HepG2 (cell line): ENCODE data around the gene ERP44. TPM values are rescaled to one million over a fixed set of nuclear protein-coding genes. Genes with fewer than 3 reads are reported as not detected.
"Not testable (repeated sequence)": the region's sequence is repeated elsewhere in the genome, so short reads cannot be mapped to it uniquely, and the experiment has no call there.

Source experiments
- ATAC-seq: fragments of 200-7000 bp; cut with Tn5 transposase; 3 replicates; pipeline ENCODE4 v1.9.1; 2020; ENCODE audit warnings: mild to moderate bottlenecking, moderate library complexity
- BruUV-seq: library from RNA; stranded (reverse); fragments of 400-500 nt; replicated peaks from 2 replicates; lab custom pipeline; 2021; lab: Mats Ljungman, UMichigan
- CTCF ChIA-PET: fragments of 300-600 bp; formaldehyde crosslinking; extraction: SDS; loops from one replicate; lab custom pipeline; 2021; ENCODE audit warnings: low total read pairs, inconsistent platforms, low intra/inter-chr PET ratio; lab: Yijun Ruan, JAX
- POLR2A ChIA-PET: fragments of 350-600 bp; sonication (Branson Sonifier 250); formaldehyde crosslinking; loops from one replicate; lab custom pipeline; 2020; ENCODE audit warnings: antibody characterized with exemption, inconsistent platforms; lab: Yijun Ruan, JAX
- DNase-seq: peaks from one replicate; pipeline ENCODE4 v3.0.0-alpha.2; 2015; ENCODE audit warnings: low spot score
- FAIRE-seq: peaks from 3 replicates; lab custom pipeline; 2011; peaks lifted over from hg19 to GRCh38; lab: Jason Lieb, UNC
- H2AFZ ChIP-seq: one replicate; pipeline ENCODE4 v1.6.1; 2011; ENCODE audit warnings: low read length, inconsistent platforms
- H3K27ac ChIP-seq: fragments of 300-600 bp; 3 replicates; pipeline ENCODE4 v1.8.0; 2011; ENCODE audit warnings: mixed run types, mild to moderate bottlenecking, mixed read lengths, low read length, inconsistent platforms; ENCODE audit not compliant: insufficient read depth; ENCODE audit errors: extremely low read length
- H3K27me3 ChIP-seq, 2 experiments: fragments of 200-600 bp in 1 of 2; 2 replicates in 1 of 2; 3 replicates in 1 of 2; pipeline versions ENCODE4 v1.6.0 to v1.8.0; 2011; ENCODE audit warnings: low read length in 2 of 2, mild to moderate bottlenecking in 2 of 2, moderate library complexity in 2 of 2, inconsistent platforms in 1 of 2; ENCODE audit not compliant: insufficient read depth in 2 of 2, control insufficient read depth in 1 of 2
- H3K36me3 ChIP-seq, 2 experiments: fragments of 200-600 bp in 1 of 2; replicated peaks in 1 of 2; 2 replicates in 1 of 2; 3 replicates in 1 of 2; pipeline versions ENCODE4 v1.5.1 to v1.8.0; 2011; ENCODE audit warnings: low read length in 2 of 2, inconsistent platforms in 1 of 2; ENCODE audit not compliant: insufficient read depth in 2 of 2, control insufficient read depth in 1 of 2
- H3K4me1 ChIP-seq: 2 replicates; pipeline ENCODE4 v1.5.1; 2012; ENCODE audit warnings: low read length, inconsistent platforms; ENCODE audit not compliant: insufficient read depth
- H3K4me2 ChIP-seq: 2 replicates; pipeline ENCODE4 v1.6.0; 2011; ENCODE audit warnings: low read depth, low read length, inconsistent platforms
- H3K4me3 ChIP-seq, 3 experiments: fragments of 200-600 bp in 1 of 3; sonication (generic), shearing (Covaris generic) in 1 of 3; replicated peaks in 1 of 3; 2 replicates each; pipeline ENCODE4 v1.5.1; 2011 to 2016; ENCODE audit warnings: low read length in 3 of 3, inconsistent platforms in 2 of 3, low read depth in 2 of 3, mild to moderate bottlenecking in 2 of 3, control low read depth in 1 of 3, mixed read lengths in 1 of 3; ENCODE audit not compliant: insufficient read depth in 1 of 3
- H3K79me2 ChIP-seq: one replicate; pipeline ENCODE4 v1.6.1; 2011; ENCODE audit warnings: low read length, inconsistent platforms; ENCODE audit not compliant: insufficient read depth
- H3K9ac ChIP-seq: 2 replicates; pipeline ENCODE4 v1.6.0; 2011; ENCODE audit warnings: mild to moderate bottlenecking, low read depth, low read length, inconsistent platforms; ENCODE audit not compliant: insufficient read depth
- H3K9me3 ChIP-seq: 2 replicates; pipeline ENCODE4 v1.5.1; 2012; ENCODE audit warnings: mild to moderate bottlenecking, low read length
- H4K20me1 ChIP-seq: 2 replicates; pipeline ENCODE4 v1.6.0; 2011; ENCODE audit warnings: inconsistent platforms, mild to moderate bottlenecking, low read length, moderate library complexity; ENCODE audit not compliant: insufficient read depth
- HNF1A ChIP-seq, 2 experiments: sonication (generic) in 1 of 2; formaldehyde crosslinking in 1 of 2; IDR thresholded peaks; 2 replicates each; pipeline versions ENCODE4 v1.4.0 to v1.6.1; 2016 to 2020; ENCODE audit warnings: borderline replicate concordance in 1 of 2, low read depth in 1 of 2, mild to moderate bottlenecking in 1 of 2, missing genetic modification reagents in 1 of 2
- ZNF678 ChIP-seq: sonication (generic); formaldehyde crosslinking; IDR thresholded peaks from 2 replicates; pipeline ENCODE4 v1.4.0; 2020; ENCODE audit warnings: mild to moderate bottlenecking, missing genetic modification reagents
- ZSCAN9 ChIP-seq: IDR thresholded peaks from 2 replicates; pipeline ENCODE4 v1.6.1; 2016; ENCODE audit warnings: borderline replicate concordance
- WGBS: methylation state at CpG from one replicate; pipeline ENCODE4 v1.1.6; 2017; ENCODE audit warnings: low lambda C conversion rate; 5-methylcytosine and 5-hydroxymethylcytosine counted together
- in situ Hi-C: cut with HindIII; loops from 2 replicates; pipeline ENCODE4 v1.10.0; 2017; ENCODE audit warnings: low pct_unique_long_range_greater_than_20kb; ENCODE audit not compliant: extremely low pct_ligation_motif_present
- intact Hi-C: fragments of 100-400 bp; cut with micrococcal nuclease; formaldehyde crosslinking; loops from one replicate; pipeline ENCODE4 v1.10.0; 2022; ENCODE audit not compliant: unreplicated experiment
- polyA plus RNA-seq, 8 experiments: library from polyadenylated mRNA; depleted of rRNA in 3 of 8; stranded (reverse) in 7 of 8; unstranded in 1 of 8; fragments of >200 nt; fragmentation: Illumina TruSeq in 4 of 8; extraction: Trizol in 4 of 8; gene quantifications; 2 replicates each; pipeline versions ENCODE4 v1.2.1 to v1.2.3, GENCODE V29; 2011 to 2016; ENCODE audit warnings: low read depth in 4 of 8, missing spikeins in 1 of 8, mixed read lengths in 1 of 8; ENCODE audit not compliant: insufficient read depth in 1 of 8
- total RNA-seq, 5 experiments: library from RNA; depleted of rRNA; stranded (reverse); fragments of >200 nt; fragmentation: Illumina TruSeq; extraction: Trizol; gene quantifications; 2 replicates each; pipeline ENCODE4 v1.2.3, GENCODE V29; 2016; ENCODE audit warnings: low read depth in 1 of 5

Gene ERP44
- total and polyA plus RNA-seq, 2 of the 13 experiments (the other 11 are each of a cell fraction or from before 2014, with no cell fraction given) = 8.9 to 13.8 TPM

- BruUV-seq = no TSS peak
- no peak overlapping the region for H2AFZ ChIP-seq
- TF ChIP-seq ZNF678 (CRISPR knock-in tag) (no peak), HNF1A (IDR thresholded peaks at IDR 0.05; ENCODE audit: low read depth) (no peak), HNF1A (CRISPR knock-in tag; IDR thresholded peaks at IDR 0.05; ENCODE audit: borderline replicate concordance) (no peak), ZSCAN9 (CRISPR knock-in tag) (no peak)
- no peak overlapping the region for H3K9ac ChIP-seq
- 96% methylated on average over 22 of the region's 22 CpGs for WGBS
- ChIA-PET POLR2A (no interaction called here), CTCF (no interaction called here)
- intact Hi-C loops = no loop called here
- ATAC-seq (no peak), DNase-seq (no peak), FAIRE-seq (no peak)
- H3K27ac ChIP-seq = no peak overlapping the region
- no peak overlapping the region for H3K4me3 ChIP-seq
- peaks cover under 1 to 9% of the 10 kb centered on the region in 2 experiments; a peak in 2 of 5 replicates for H3K36me3 ChIP-seq
- no peaks in the 10 kb centered on the region for H3K79me2 ChIP-seq
- H3K4me1 ChIP-seq = no peaks in the 10 kb centered on the region
- no peaks in the 10 kb centered on the region for H3K9me3 ChIP-seq
- H3K4me2 ChIP-seq = no peak overlapping the region
- in situ Hi-C loops = no loop called here
- H3K27me3 ChIP-seq = no peaks in the 10 kb centered on the region
- no peaks in the 10 kb centered on the region for H4K20me1 ChIP-seq
Observed at GRCh38 chr9:99998266-99998665, 100.5 kb downstream of the ERP44 start.

DNA sequence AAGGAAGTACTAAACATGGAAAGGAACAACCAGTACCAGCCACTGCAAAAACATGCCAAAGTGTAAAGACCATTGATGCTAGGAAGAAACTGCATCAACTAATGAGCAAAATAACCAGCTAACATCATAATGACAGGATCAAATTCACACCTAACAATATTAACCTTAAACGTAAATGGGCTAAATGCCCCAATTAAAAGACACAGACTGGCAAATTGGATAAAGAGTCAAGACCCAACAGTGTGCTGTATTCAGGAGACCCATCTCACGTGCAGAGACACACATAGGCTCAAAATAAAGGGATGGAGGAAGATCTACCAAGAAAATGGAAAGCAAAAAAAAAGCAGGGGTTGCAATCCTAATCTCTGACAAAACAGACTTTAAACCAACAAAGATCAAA is 108.3 kb downstream of the ERP44 start:
- intact Hi-C loops = not testable (repeated sequence)

More for the DNA sequence above, 108.3 kb downstream of the ERP44 start:
- FAIRE-seq, H3K9me3 ChIP-seq, H3K4me3 ChIP-seq, H3K27ac ChIP-seq, H3K36me3 ChIP-seq, in situ Hi-C loops, H3K9ac ChIP-seq, H3K79me2 ChIP-seq, H2AFZ ChIP-seq, ATAC-seq, H3K4me2 ChIP-seq, H4K20me1 ChIP-seq, H3K27me3 ChIP-seq, CTCF ChIA-PET, H3K4me1 ChIP-seq, DNase-seq, POLR2A ChIA-PET, BruUV-seq: not testable (repeated sequence)
- 93% methylated on average over 2 of the region's 2 CpGs for WGBS
